ENCODE measurements around the gene CCDC106.

CCDC106 gene

GRCh38 chr19:55690769-55691545 lies 42.9 kb downstream of the CCDC106 start:
- H3K36me3 ChIP-seq (ENCODE audit: control insufficient read depth, insufficient read depth, low read length): no peaks in the 10 kb centered on the region
- TF ChIP-seq CTCF (IDR thresholded peaks at IDR 0.05): no peak
- no peak overlapping the region for H3K27ac ChIP-seq
- no peaks in the 10 kb centered on the region for H3K27me3 ChIP-seq (ENCODE audit: control insufficient read depth, insufficient read depth, low read length)
- no peak overlapping the region for H3K4me2 ChIP-seq (ENCODE audit: low read length)
- H3K4me1 ChIP-seq: peaks cover 10% of the 10 kb centered on the region
- H3K9ac ChIP-seq: no peak overlapping the region
- H3K9me3 ChIP-seq (ENCODE audit: control insufficient read depth, low read length): no peaks in the 10 kb centered on the region
- H2AFZ ChIP-seq: no peak overlapping the region
- peaks cover 19% of the 10 kb centered on the region for H3K79me2 ChIP-seq
- no peak overlapping the region for H3K4me3 ChIP-seq (ENCODE audit: low read depth, low read length)

DNA sequence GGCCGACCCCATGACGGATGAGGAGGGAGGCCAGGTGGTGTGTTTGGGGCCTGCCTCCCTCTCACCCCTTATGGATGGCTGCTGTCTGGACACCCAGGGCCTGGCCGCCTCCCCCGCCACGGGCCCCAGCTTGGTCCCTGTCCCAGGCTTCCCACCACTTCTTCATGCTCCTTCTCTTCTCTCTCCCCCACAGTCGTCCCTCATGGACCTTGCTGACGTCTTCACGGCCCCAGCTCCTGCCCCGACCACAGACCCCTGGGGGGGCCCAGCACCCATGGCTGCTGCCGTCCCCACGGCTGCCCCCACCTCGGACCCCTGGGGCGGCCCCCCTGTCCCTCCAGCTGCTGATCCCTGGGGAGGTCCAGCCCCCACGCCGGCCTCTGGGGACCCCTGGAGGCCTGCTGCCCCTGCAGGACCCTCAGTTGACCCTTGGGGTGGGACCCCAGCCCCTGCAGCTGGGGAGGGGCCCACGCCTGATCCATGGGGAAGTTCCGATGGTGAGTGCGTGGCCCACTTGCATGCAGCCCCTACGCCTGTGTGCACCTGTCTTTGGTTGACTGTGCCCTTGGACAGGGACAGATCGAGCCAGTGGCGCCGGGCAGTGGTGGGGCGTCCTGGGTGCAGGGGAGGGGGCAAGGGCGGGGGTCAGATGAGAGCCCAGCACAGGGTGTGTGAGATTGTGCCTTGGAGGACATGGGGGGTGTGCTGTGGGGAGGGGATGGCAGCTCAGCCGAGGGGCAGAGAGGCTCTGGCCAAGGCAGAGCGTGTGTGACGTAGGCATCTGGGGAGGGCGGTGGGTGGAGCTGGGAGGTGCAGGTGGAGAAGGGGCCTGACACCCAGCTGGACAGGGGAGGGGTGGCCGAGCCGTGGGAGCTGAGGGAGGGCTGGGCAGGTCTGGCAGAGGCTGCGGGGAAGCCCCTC lies 43.8 kb downstream of the CCDC106 start:
- H3K36me3 ChIP-seq (ENCODE audit: control insufficient read depth, insufficient read depth, low read length): no peaks in the 10 kb centered on the region
- TF ChIP-seq CTCF (IDR thresholded peaks at IDR 0.05): no peak
- no peak overlapping the region for H3K27ac ChIP-seq
- no peaks in the 10 kb centered on the region for H3K27me3 ChIP-seq (ENCODE audit: control insufficient read depth, insufficient read depth, low read length)
- peaks cover 13% of the 10 kb centered on the region for H3K79me2 ChIP-seq
- no peak overlapping the region for H3K4me3 ChIP-seq (ENCODE audit: low read depth, low read length)
- no peak overlapping the region for H3K9ac ChIP-seq
- H2AFZ ChIP-seq: no peak overlapping the region
- H3K9me3 ChIP-seq (ENCODE audit: control insufficient read depth, low read length): no peaks in the 10 kb centered on the region
- H3K4me2 ChIP-seq (ENCODE audit: low read length): no peak overlapping the region
- peaks cover 10% of the 10 kb centered on the region for H3K4me1 ChIP-seq

GRCh38 chr19:55692681-55693081 lies 44.7 kb downstream of the CCDC106 start:
- Histone ChIP-seq H3K27ac (no peak overlapping the region), H3K79me2 (peaks cover 10% of the 10 kb centered on the region), H3K9me3 (ENCODE audit: control insufficient read depth, low read length) (no peaks in the 10 kb centered on the region), H3K4me1 (peaks cover 6% of the 10 kb centered on the region), H3K36me3 (ENCODE audit: control insufficient read depth, insufficient read depth, low read length) (no peaks in the 10 kb centered on the region), H3K4me3 (ENCODE audit: low read depth, low read length) (no peak overlapping the region), H3K9ac (no peak overlapping the region), H3K4me2 (ENCODE audit: low read length) (no peak overlapping the region), H2AFZ (no peak overlapping the region), H3K27me3 (ENCODE audit: control insufficient read depth, insufficient read depth, low read length) (no peaks in the 10 kb centered on the region)
- no peak for TF ChIP-seq CTCF (IDR thresholded peaks at IDR 0.05)

GRCh38 chr19:55693336-55693974 lies 45.4 kb downstream of the CCDC106 start:
- H2AFZ ChIP-seq: no peak overlapping the region
- H3K27me3 ChIP-seq (ENCODE audit: control insufficient read depth, insufficient read depth, low read length): no peaks in the 10 kb centered on the region
- H3K4me1 ChIP-seq: peaks cover 6% of the 10 kb centered on the region
- peaks cover 10% of the 10 kb centered on the region for H3K79me2 ChIP-seq
- no peak overlapping the region for H3K4me3 ChIP-seq (ENCODE audit: low read depth, low read length)
- no peak overlapping the region for H3K27ac ChIP-seq
- H3K36me3 ChIP-seq (ENCODE audit: control insufficient read depth, insufficient read depth, low read length): no peaks in the 10 kb centered on the region
- no peaks in the 10 kb centered on the region for H3K9me3 ChIP-seq (ENCODE audit: control insufficient read depth, low read length)
- H3K9ac ChIP-seq: no peak overlapping the region
- TF ChIP-seq CTCF (IDR thresholded peaks at IDR 0.05): no peak
- H3K4me2 ChIP-seq (ENCODE audit: low read length): no peak overlapping the region
